Immature natural killer cell (primary cell): Measurements from ENCODE around the gene TIMM44. TPM values are rescaled to one million over a fixed set of nuclear protein-coding genes. Genes with fewer than 3 reads are reported as not detected.
A peak's percentile ranks its signal among the peaks of the same experiment; 100 is the strongest.

ENCODE experiments used
- DNase-seq, 3 donors: peaks; one replicate each; pipeline ENCODE4 v3.0.0; 2022; ENCODE audit warnings: mixed read lengths in 1 of 3
- H3K27ac Mint-ChIP-seq, 6 donors: one replicate each; pipeline ENCODE4 v1.8.0; 2020; ENCODE audit warnings: mixed read lengths in 6 of 6, mild to moderate bottlenecking in 5 of 6, inconsistent platforms in 4 of 6, moderate library complexity in 3 of 6
- H3K27me3 Mint-ChIP-seq, 3 donors: one replicate each; pipeline ENCODE4 v1.8.0; 2020 to 2021; ENCODE audit warnings: low read depth in 3 of 3, mild to moderate bottlenecking in 3 of 3, mixed read lengths in 3 of 3, moderate library complexity in 3 of 3, inconsistent platforms in 1 of 3
- H3K36me3 Mint-ChIP-seq, 3 donors: one replicate each; pipeline ENCODE4 v1.8.0; 2020; ENCODE audit warnings: mixed read lengths in 3 of 3, inconsistent platforms in 2 of 3, mild to moderate bottlenecking in 2 of 3
- H3K4me1 Mint-ChIP-seq, 2 donors: one replicate each; pipeline ENCODE4 v1.8.0; 2020; ENCODE audit warnings: inconsistent platforms in 2 of 2, mild to moderate bottlenecking in 2 of 2, mixed read lengths in 2 of 2, moderate library complexity in 1 of 2
- H3K4me3 Mint-ChIP-seq, 5 donors: one replicate each; pipeline ENCODE4 v1.8.0; 2020; ENCODE audit warnings: mild to moderate bottlenecking in 5 of 5, mixed read lengths in 5 of 5, inconsistent platforms in 3 of 5, moderate library complexity in 3 of 5
- H3K9me3 Mint-ChIP-seq, 6 donors: one replicate each; pipeline ENCODE4 v1.8.0; 2020; ENCODE audit warnings: mild to moderate bottlenecking in 6 of 6, mixed read lengths in 6 of 6, inconsistent platforms in 4 of 6, moderate library complexity in 3 of 6
- polyA plus RNA-seq, 3 donors: library from polyadenylated mRNA; unstranded; fragments of 300-500 nt; fragmentation: Illumina TruSeq; gene quantifications; one replicate each; pipeline ENCODE4 v1.2.3, GENCODE V29; 2021

Gene TIMM44
- polyA plus RNA-seq, 3 donors from 2014 or later: 12.7 to 22.1 (median 14.7) TPM

- peak in 1 of 3 donors; percentile 1 for DNase-seq
- Mint-ChIP-seq H3K27me3 (peaks cover 16 to 28% (median 18%) of the 10 kb centered on the region in 3 donors), H3K4me1 (peaks cover 18 to 20% of the 10 kb centered on the region in 2 donors), H3K4me3 (no peak overlapping the region), H3K27ac (no peak overlapping the region), H3K9me3 (peaks cover 0 to 3% (median 0%) of the 10 kb centered on the region in 6 donors), H3K36me3 (peaks cover 0 to 11% (median 10%) of the 10 kb centered on the region in 3 donors)
Observed at GRCh38 chr19:7908742-7909461, 34.6 kb downstream of the TIMM44 start.

DNA sequence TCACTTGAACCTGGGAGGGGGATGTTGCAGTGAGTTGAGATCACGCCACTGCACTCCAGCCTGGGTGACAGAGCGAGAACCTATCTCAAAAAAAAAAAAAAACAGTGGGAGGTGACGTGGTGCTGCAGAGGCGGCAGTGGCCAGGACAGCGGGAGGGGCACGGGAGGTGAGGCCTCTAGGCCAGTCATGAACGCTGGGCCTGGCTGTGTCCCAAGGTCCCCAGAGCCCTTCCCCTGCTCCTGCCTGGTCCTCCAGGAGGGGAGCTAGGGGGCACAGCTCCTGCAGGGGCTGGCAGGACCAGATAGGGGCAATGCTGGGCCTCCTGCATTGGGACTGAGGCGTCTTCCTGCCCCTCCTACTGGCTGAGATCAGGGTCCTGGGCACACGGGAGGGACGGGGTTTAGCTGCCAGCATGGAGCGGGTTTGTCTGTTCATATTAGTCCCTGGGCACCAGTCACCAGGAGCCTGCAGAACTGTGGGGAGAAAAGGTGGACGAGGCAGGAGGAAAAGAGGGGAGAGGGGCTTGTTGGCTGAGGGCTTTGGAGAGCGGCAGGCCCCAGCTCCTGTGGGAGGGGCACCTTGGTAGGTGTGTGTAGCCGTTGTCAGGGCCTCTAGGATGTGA lies 35.3 kb downstream of the TIMM44 start:
- Mint-ChIP-seq H3K9me3 (peaks cover 0 to 3% (median 0%) of the 10 kb centered on the region in 6 donors), H3K4me1 (peaks cover 23 to 24% of the 10 kb centered on the region in 2 donors), H3K4me3 (no peak overlapping the region), H3K36me3 (peaks cover 0 to 11% (median 10%) of the 10 kb centered on the region in 3 donors), H3K27me3 (peaks cover 23 to 35% (median 25%) of the 10 kb centered on the region in 3 donors), H3K27ac (peak overlapping the region in 2 of 6 donors; percentile 28 to 49)
- peak in 1 of 3 donors; percentile 0 for DNase-seq

DNA sequence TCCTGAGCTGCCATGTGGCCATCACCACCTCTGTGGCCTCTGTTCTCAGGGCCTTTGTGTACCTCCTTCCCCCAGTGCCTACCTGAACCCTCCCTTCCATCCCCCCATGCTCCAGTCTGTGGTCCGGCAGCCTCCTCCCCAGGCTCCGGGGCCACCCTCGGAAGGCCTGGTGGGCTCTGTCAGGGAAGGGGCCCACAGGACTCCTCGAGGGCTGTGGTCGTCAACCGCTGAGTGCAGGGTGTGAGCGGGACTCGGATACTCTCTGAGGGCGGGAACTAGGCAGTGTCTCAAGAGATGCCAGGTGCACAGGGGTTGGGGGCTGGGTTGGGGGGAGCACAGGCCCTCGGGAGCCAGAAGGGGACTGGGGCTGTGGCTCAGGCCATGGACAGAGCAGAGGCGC lies 35.9 kb downstream of the TIMM44 start:
- DNase-seq: no peak
- Mint-ChIP-seq H3K36me3 (peaks cover 0 to 6% (median 6%) of the 10 kb centered on the region in 3 donors), H3K4me1 (peaks cover 29 to 30% of the 10 kb centered on the region in 2 donors), H3K9me3 (peaks cover 0 to 3% (median 0%) of the 10 kb centered on the region in 6 donors), H3K4me3 (no peak overlapping the region), H3K27ac (peak overlapping the region in 2 of 6 donors; percentile 30 to 60), H3K27me3 (peaks cover 26 to 35% (median 30%) of the 10 kb centered on the region in 3 donors)

GRCh38 chr19:7907122-7907521 lies 36.3 kb downstream of the TIMM44 start:
- Mint-ChIP-seq H3K27ac (peak overlapping the region in 4 of 6 donors; percentile 8 to 77 (median 45)), H3K27me3 (peaks cover 28 to 35% (median 31%) of the 10 kb centered on the region in 3 donors), H3K9me3 (peaks cover 0 to 3% (median 0%) of the 10 kb centered on the region in 6 donors), H3K4me3 (no peak overlapping the region), H3K36me3 (peaks cover 0 to 6% (median 6%) of the 10 kb centered on the region in 3 donors), H3K4me1 (peaks cover 31 to 32% of the 10 kb centered on the region in 2 donors)
- DNase-seq: no peak

GRCh38 chr19:7905859-7906258 lies 37.6 kb downstream of the TIMM44 start:
- Mint-ChIP-seq H3K9me3 (peaks cover 0 to 2% (median 0%) of the 10 kb centered on the region in 6 donors), H3K4me1 (peaks cover 31 to 35% of the 10 kb centered on the region in 2 donors), H3K27me3 (peaks cover 26 to 34% (median 31%) of the 10 kb centered on the region in 3 donors), H3K27ac (peak overlapping the region in 5 of 6 donors; percentile 95 to 99 (median 98)), H3K36me3 (peaks cover 0 to 3% (median 0%) of the 10 kb centered on the region in 3 donors), H3K4me3 (peak overlapping the region; percentile 67 to 82 (median 75))
- DNase-seq: no peak

GRCh38 chr19:7905268-7905667 lies 38.2 kb downstream of the TIMM44 start:
- peaks cover 31 to 35% of the 10 kb centered on the region in 2 donors for H3K4me1 Mint-ChIP-seq
- DNase-seq: no peak
- peak overlapping the region; percentile 80 to 99 (median 98) for H3K27ac Mint-ChIP-seq
- H3K36me3 Mint-ChIP-seq: peaks cover 0 to 3% (median 0%) of the 10 kb centered on the region in 3 donors
- H3K4me3 Mint-ChIP-seq: peak overlapping the region; percentile 85 to 92 (median 90)
- H3K27me3 Mint-ChIP-seq: peaks cover 26 to 34% (median 31%) of the 10 kb centered on the region in 3 donors
- H3K9me3 Mint-ChIP-seq: peaks cover 0 to 2% (median 0%) of the 10 kb centered on the region in 6 donors

DNA sequence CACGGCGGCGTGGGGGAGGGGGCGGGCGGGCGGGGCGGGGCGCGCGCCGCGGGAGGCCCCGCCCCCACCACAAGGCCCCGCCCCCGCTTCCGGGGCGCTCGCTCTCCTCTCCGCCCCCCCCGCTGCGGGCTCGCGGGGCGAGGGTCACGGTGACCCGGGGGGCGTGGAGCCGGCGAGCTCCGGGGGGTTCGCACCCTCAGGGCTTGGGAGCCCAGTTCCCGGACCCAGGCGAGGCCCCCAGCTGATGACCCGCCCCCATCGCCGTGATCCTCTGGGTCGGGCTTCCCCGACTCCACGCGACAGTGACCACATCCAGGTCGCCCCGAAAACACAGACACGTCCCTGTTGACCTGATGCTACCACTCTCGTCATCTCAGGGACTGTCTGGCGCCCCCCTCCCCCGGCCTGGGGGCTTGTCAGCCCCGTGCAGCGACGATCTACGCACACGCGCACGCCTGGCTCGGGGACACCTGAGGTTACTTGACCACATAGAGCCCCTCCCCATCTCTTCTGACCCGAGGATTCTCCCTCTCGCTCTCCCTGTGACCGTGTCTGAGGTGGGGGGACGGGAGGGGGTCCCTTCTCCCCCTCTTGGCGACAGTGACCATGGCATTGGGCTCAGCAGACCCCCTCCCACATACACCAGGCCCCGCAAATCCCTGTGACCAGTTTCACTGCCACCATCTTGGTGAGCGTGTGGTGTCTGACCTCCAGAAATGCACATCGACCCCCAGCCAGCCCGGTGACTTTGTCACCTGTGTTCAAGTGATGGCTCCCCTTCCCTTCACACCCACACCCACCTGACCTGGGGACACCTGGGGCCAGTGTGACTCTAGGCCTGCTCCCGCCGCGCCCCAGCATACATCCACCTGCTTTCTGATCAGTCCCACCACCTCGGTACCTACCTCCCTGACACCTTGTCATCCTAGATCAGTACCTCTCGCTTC lies 39.1 kb downstream of the TIMM44 start:
- H3K9me3 Mint-ChIP-seq: peaks cover 0 to 2% (median 0%) of the 10 kb centered on the region in 6 donors
- H3K27ac Mint-ChIP-seq: peak overlapping the region; percentile 80 to 99 (median 98)

DNA sequence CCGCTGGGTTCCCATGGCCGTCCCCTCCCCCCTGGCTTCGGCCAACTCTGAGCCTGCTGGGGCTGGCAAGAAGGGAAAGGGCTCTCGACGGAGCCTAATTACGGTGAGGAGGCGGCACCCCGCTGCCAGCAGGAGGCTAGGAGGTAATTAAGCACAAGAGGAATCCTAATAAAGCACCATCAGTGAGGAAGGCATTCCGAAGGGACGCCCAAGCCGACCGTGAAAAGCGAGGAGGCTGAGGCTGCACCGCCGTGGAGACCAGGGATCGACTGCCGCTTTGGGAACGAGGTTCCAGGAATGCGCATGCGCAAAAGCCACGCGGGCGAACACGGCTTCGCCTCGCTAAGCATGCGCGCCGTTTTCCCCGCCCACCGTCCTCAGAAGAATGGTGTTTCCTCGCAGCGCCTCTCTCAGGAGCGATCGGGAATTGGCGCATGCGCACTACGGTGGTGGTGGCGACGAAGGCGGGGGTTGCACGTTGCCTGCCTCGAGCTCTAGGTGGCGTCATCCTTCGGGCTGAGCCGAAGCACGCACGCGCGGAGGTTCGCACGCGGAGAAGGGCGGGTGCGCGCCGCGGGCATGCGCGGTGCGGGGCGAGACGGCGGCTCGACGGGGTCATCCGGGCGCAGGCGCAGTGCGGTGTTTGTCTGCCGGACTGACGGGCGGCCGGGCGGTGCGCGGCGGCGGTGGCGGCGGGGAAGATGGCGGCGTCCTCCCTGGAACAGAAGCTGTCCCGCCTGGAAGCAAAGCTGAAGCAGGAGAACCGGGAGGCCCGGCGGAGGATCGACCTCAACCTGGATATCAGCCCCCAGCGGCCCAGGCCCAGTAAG lies 40.0 kb downstream of the TIMM44 start, which contains the start of gene MAP2K7:
Gene MAP2K7 (plus strand): TSS at position 634 of the 830 bp plus-strand sequence. CDS start 68 bp downstream, at position 702.
- peaks cover 26 to 35% (median 28%) of the 10 kb centered on the region in 3 donors for H3K27me3 Mint-ChIP-seq
- H3K9me3 Mint-ChIP-seq: peaks cover 0 to 2% (median 0%) of the 10 kb centered on the region in 6 donors
- peak within 1 kb of the TSS; percentile 88 to 92 (median 91) for H3K4me3 Mint-ChIP-seq
- H3K27ac Mint-ChIP-seq: peak within 1 kb of the TSS; percentile 92 to 99 (median 98)
- peak; percentile 100 for DNase-seq
- H3K4me1 Mint-ChIP-seq: peaks cover 31 to 35% of the 10 kb centered on the region in 2 donors
- H3K36me3 Mint-ChIP-seq: peaks cover 0 to 3% (median 0%) of the 10 kb centered on the region in 3 donors

More for the DNA sequence above, 39.1 kb downstream of the TIMM44 start:
- Mint-ChIP-seq H3K36me3 (peaks cover 0 to 3% (median 0%) of the 10 kb centered on the region in 3 donors), H3K27me3 (peaks cover 26 to 34% (median 31%) of the 10 kb centered on the region in 3 donors), H3K4me1 (peaks cover 31 to 35% of the 10 kb centered on the region in 2 donors), H3K4me3 (peak overlapping the region; percentile 85 to 92 (median 90))
- peak; percentile 93 to 94 (median 94) for DNase-seq

DNA sequence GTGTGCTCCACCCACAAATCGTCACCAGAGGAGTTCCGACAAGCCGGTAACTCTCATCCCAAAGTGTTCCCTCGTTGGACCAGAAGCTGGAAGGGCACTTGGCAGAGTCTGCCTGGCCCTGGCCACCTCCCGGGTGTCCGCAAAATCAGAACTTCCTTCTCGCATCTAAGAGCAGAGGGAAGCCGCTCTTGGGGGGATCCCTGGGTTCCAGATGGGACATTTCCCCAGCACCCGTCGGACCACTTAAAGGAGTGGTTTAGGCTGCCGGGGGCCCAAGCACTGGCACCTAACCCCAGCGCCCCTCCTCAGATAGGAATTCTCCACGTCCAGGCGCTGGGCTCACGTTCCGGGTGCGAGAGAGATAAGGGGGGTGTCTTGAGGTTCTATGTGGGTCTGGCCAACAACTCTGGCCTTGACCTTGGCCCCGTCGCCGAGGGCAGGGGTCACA lies 40.6 kb downstream of the TIMM44 start:
- H3K4me3 Mint-ChIP-seq: peak overlapping the region; percentile 87 to 92 (median 90)
- H3K27ac Mint-ChIP-seq: peak overlapping the region; percentile 92 to 99 (median 96)
- peak in 1 of 3 donors; percentile 28 for DNase-seq
- peaks cover 0 to 3% (median 0%) of the 10 kb centered on the region in 3 donors for H3K36me3 Mint-ChIP-seq
- H3K9me3 Mint-ChIP-seq: peaks cover 0 to 2% (median 0%) of the 10 kb centered on the region in 6 donors
- H3K4me1 Mint-ChIP-seq: peaks cover 31 to 35% of the 10 kb centered on the region in 2 donors
- peaks cover 26 to 31% (median 28%) of the 10 kb centered on the region in 3 donors for H3K27me3 Mint-ChIP-seq

GRCh38 chr19:7901337-7901736 lies 42.1 kb downstream of the TIMM44 start:
- H3K4me3 Mint-ChIP-seq: no peak overlapping the region
- H3K36me3 Mint-ChIP-seq: no peaks in the 10 kb centered on the region
- peaks cover 0 to 2% (median 0%) of the 10 kb centered on the region in 6 donors for H3K9me3 Mint-ChIP-seq
- no peak overlapping the region for H3K27ac Mint-ChIP-seq
- H3K4me1 Mint-ChIP-seq: peaks cover 29 to 31% of the 10 kb centered on the region in 2 donors
- no peak for DNase-seq
- H3K27me3 Mint-ChIP-seq: peaks cover 26 to 28% (median 28%) of the 10 kb centered on the region in 3 donors

- H3K4me3 Mint-ChIP-seq: no peak overlapping the region
- H3K4me1 Mint-ChIP-seq: peaks cover 29% of the 10 kb centered on the region in 2 donors
- peaks cover 26 to 28% (median 26%) of the 10 kb centered on the region in 3 donors for H3K27me3 Mint-ChIP-seq
- no peak overlapping the region for H3K27ac Mint-ChIP-seq
- DNase-seq: no peak
- H3K36me3 Mint-ChIP-seq: no peaks in the 10 kb centered on the region
- H3K9me3 Mint-ChIP-seq: peaks cover 0 to 2% (median 0%) of the 10 kb centered on the region in 6 donors
Observed at GRCh38 chr19:7900931-7901330, 42.5 kb downstream of the TIMM44 start.

DNA sequence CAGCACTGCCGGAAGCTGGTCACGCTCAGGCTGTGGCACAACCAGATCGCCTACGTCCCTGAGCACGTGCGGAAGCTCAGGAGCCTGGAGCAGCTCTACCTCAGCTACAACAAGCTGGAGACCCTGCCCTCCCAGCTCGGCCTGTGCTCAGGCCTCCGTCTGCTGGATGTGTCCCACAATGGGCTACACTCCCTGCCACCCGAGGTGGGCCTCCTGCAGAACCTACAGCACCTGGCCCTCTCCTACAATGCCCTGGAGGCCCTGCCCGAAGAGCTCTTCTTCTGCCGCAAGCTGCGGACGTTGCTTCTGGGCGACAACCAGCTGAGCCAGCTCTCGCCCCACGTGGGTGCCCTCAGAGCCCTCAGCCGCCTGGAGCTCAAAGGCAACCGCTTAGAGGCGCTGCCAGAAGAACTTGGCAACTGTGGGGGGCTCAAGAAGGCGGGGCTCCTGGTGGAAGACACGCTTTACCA lies 43.0 kb downstream of the TIMM44 start:
- Mint-ChIP-seq H3K36me3 (no peaks in the 10 kb centered on the region), H3K9me3 (peaks cover 0 to 2% (median 0%) of the 10 kb centered on the region in 6 donors), H3K4me1 (peaks cover 24 to 26% of the 10 kb centered on the region in 2 donors), H3K27me3 (peaks cover 23 to 27% (median 24%) of the 10 kb centered on the region in 3 donors), H3K27ac (no peak overlapping the region), H3K4me3 (no peak overlapping the region)
- no peak for DNase-seq
